Activated CD4-positive, alpha-beta T cell treated with anti-CD3 and anti-CD28 coated beads, Interleukin-2, Interleukin-6, amounts not matched to agents 100 ng/mL and 50 ng/mL, durations not matched to agents 16 hours and 8 hours (primary cell): Measurements from ENCODE around the gene HPSE.
"Not testable (repeated sequence)": the region's sequence is repeated elsewhere in the genome, so short reads cannot be mapped to it uniquely, and the experiment has no call there.

ENCODE experiments used
- DNase-seq: peaks from one replicate; pipeline ENCODE4 v3.0.0-alpha.2; 2020

Gene HPSE

GRCh38 chr4:83281307-83281706 lies 53.3 kb downstream of the HPSE start:
- no peak for DNase-seq

- DNase-seq = peak; percentile 59
Observed at GRCh38 chr4:83276299-83277040, 58.2 kb downstream of the HPSE start.

- not testable (repeated sequence) for DNase-seq
Observed at GRCh38 chr4:83273926-83274325, 60.7 kb downstream of the HPSE start.

GRCh38 chr4:83272900-83273299 lies 61.7 kb downstream of the HPSE start:
- peak; percentile 69 for DNase-seq

GRCh38 chr4:83269256-83269655 lies 65.4 kb downstream of the HPSE start:
- DNase-seq = no peak

GRCh38 chr4:83268491-83268890 lies 66.2 kb downstream of the HPSE start:
- DNase-seq = no peak

GRCh38 chr4:83267830-83268475 lies 66.7 kb downstream of the HPSE start:
- peak; percentile 64 for DNase-seq

GRCh38 chr4:83267121-83267829 lies 67.4 kb downstream of the HPSE start:
- DNase-seq = peak; percentile 34

- DNase-seq = peak; percentile 75
Observed at GRCh38 chr4:83266689-83267088, 68.0 kb downstream of the HPSE start.

GRCh38 chr4:83263106-83263505 lies 71.5 kb downstream of the HPSE start:
- DNase-seq = no peak

- no peak for DNase-seq
Observed at GRCh38 chr4:83262682-83263081, 72.0 kb downstream of the HPSE start.

- DNase-seq = no peak
Observed at GRCh38 chr4:83261307-83261706, 73.3 kb downstream of the HPSE start.

- DNase-seq = no peak
Observed at GRCh38 chr4:83259586-83259985, 75.1 kb downstream of the HPSE start.

GRCh38 chr4:83258461-83258860 lies 76.2 kb downstream of the HPSE start:
- DNase-seq = no peak

- no peak for DNase-seq
Observed at GRCh38 chr4:83257811-83258210, 76.8 kb downstream of the HPSE start.

GRCh38 chr4:83255584-83255983 lies 79.1 kb downstream of the HPSE start:
- no peak for DNase-seq

- peak; percentile 80 for DNase-seq
Observed at GRCh38 chr4:83252782-83253405, 81.8 kb downstream of the HPSE start.

GRCh38 chr4:83251447-83251830 lies 83.2 kb downstream of the HPSE start:
- DNase-seq = no peak

- no peak for DNase-seq
Observed at GRCh38 chr4:83250687-83251446, 83.8 kb downstream of the HPSE start.

- no peak for DNase-seq
Observed at GRCh38 chr4:83248486-83248885, 86.2 kb downstream of the HPSE start.

- DNase-seq = no peak
Observed at GRCh38 chr4:83247415-83248357, 87.0 kb downstream of the HPSE start.
